Measurements from ENCODE around the gene CNTRL. TPM values are rescaled to one million over a fixed set of nuclear protein-coding genes. Genes with fewer than 3 reads are reported as not detected.

Gene CNTRL
- total RNA-seq, 1 donor from 2014 or later, result 20.3 TPM

DNA sequence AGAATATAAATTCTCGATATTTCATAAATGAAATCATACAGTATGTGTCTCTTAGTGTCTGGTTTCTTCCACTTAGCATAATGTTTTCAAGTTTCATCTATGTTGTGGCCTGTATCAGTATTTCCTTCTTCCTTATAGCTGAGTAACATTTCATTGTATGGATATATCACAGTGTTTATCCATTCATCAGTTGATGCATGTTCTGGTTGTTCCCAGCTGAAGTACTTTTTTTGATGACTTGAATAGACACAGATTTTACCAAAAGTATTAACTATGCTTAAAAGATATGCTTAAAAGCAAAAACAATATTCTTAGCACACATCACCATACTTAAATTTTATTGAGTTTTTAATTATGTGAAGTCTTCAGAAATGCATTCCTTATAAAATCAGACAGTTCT, 114.3 kb downstream of the CNTRL start:
- Histone ChIP-seq H3K4me1 (peaks cover 71% of the 10 kb centered on the region), H3K27me3 (no peaks in the 10 kb centered on the region), H3K27ac (no peak overlapping the region), H3K4me3 (no peak overlapping the region), H3K9me3 (no peaks in the 10 kb centered on the region), H3K36me3 (peaks cover 19% of the 10 kb centered on the region)
- ATAC-seq (no peak), DNase-seq (no peak)
- TF ChIP-seq, protein P1, sequence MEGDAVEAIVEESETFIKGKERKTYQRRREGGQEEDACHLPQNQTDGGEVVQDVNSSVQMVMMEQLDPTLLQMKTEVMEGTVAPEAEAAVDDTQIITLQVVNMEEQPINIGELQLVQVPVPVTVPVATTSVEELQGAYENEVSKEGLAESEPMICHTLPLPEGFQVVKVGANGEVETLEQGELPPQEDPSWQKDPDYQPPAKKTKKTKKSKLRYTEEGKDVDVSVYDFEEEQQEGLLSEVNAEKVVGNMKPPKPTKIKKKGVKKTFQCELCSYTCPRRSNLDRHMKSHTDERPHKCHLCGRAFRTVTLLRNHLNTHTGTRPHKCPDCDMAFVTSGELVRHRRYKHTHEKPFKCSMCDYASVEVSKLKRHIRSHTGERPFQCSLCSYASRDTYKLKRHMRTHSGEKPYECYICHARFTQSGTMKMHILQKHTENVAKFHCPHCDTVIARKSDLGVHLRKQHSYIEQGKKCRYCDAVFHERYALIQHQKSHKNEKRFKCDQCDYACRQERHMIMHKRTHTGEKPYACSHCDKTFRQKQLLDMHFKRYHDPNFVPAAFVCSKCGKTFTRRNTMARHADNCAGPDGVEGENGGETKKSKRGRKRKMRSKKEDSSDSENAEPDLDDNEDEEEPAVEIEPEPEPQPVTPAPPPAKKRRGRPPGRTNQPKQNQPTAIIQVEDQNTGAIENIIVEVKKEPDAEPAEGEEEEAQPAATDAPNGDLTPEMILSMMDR (IDR thresholded peaks at IDR 0.05), result no peak
- intact Hi-C loops (cut with DNase I), result no loop called here

DNA sequence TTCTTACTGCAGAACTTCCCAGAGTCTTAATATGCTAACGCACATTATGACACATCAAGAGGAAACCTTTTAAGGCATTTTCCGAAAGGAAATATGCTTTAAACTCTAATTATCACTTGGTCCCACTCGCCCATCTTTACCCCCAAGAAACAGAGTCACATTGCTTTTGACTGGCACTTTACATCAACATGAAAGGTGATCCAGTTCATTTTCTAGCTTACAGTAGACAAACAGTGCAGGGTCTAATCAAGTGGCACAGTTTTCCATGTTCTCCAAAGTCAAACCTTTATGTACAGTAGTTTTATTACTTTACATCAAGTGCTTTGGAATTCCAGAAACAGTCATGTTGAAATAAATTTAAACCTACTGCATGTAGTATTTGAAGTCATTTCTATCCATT, 114.9 kb downstream of the CNTRL start:
- Histone ChIP-seq H3K36me3 (peaks cover 19% of the 10 kb centered on the region), H3K27me3 (no peaks in the 10 kb centered on the region), H3K27ac (no peak overlapping the region), H3K9me3 (no peaks in the 10 kb centered on the region), H3K4me1 (peaks cover 74% of the 10 kb centered on the region), H3K4me3 (no peak overlapping the region)
- TF ChIP-seq, protein P1 (IDR thresholded peaks at IDR 0.05), result no peak
- intact Hi-C loops (cut with DNase I), result no loop called here
- DNase-seq (no peak), ATAC-seq (no peak)

DNA sequence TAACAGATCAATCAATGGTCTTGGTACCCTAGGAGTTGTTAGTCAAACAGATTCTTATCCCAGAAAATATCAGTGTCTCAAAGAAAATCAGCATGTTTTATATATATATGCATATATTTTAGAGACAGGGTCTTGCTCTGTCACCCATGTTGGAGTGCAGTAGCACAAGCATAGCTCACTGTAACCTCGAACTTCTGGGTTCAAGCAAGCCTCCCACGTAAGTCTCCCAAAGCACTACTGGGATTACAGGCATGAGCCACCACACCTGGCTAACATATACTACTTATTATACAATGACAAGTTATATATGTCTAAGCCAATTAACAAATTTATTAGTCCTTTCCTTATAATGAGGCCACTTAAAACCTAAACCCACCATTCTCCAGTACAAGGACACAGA, 116.5 kb downstream of the CNTRL start:
- Histone ChIP-seq H3K36me3 (peaks cover 14% of the 10 kb centered on the region), H3K9me3 (no peaks in the 10 kb centered on the region), H3K27ac (no peak overlapping the region), H3K4me3 (no peak overlapping the region), H3K27me3 (no peaks in the 10 kb centered on the region), H3K4me1 (peaks cover 81% of the 10 kb centered on the region)
- ATAC-seq, result no peak
- intact Hi-C loops (cut with DNase I), result no loop called here
- no peak for DNase-seq
- TF ChIP-seq, protein P1 (IDR thresholded peaks at IDR 0.05), result no peak

DNA sequence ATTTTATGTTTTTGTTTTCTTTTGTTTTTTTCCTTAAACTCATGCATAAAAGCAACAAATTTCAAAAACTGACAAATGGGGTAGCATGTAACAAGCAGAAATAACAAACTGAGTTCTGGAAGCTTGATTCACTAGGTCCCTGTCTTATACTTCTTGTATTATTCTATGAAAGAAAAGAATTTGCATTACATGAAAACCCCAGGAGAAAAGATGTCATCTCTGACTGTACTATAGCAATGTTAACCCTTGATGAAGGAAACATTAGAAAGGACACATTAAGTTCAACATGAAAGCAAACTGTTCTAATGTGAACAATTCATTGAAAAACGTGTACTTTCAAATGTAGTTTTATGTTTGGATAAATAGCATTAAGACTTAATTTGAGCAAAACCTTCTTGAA, 117.8 kb downstream of the CNTRL start:
- peaks cover 85% of the 10 kb centered on the region for H3K4me1 ChIP-seq
- intact Hi-C loops (cut with DNase I), result no loop called here
- TF ChIP-seq, protein P1 (IDR thresholded peaks at IDR 0.05), result no peak

DNA sequence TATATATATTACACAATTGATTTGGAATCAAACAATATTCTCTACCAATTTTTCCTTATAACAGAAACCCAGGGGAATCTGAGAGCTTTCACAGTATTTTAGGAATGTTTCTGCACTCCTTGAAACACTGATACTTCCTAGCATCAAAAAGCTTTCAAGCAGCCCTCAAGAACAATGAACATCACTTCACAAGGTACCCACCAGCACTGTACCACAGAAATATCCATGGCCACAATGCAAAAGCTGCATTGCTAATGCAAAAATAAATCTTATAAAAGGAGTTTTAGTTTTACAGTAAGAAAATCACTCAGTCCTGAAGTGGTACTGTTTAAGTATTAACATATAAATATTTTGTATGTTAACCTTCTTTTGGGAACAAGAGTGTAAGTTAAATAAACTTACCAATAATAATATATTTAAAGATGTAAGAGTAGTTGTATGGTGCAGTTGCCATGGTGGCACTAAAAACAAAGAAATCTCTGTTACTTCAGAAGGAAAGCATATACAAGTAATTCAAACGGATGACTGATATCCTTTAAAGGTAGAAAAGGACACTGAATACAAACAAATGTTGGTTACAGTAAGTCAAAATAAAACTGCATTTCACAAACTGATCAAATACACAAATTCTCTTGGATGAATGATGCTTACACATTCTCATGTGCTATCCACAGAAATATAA, 118.3 kb downstream of the CNTRL start:
- H3K4me3 ChIP-seq, result no peak overlapping the region
- ATAC-seq (no peak), DNase-seq (no peak)
- no peak overlapping the region for H3K27ac ChIP-seq
- intact Hi-C loops (cut with DNase I), result no loop called here
- no peaks in the 10 kb centered on the region for H3K9me3 ChIP-seq
- TF ChIP-seq, protein P1 (IDR thresholded peaks at IDR 0.05), result no peak
- H3K36me3 ChIP-seq, result peaks cover 9% of the 10 kb centered on the region
- peaks cover 87% of the 10 kb centered on the region for H3K4me1 ChIP-seq
- no peaks in the 10 kb centered on the region for H3K27me3 ChIP-seq

More for the DNA sequence above, 117.8 kb downstream of the CNTRL start:
- no peak for DNase-seq
- no peak overlapping the region for H3K4me3 ChIP-seq
- no peaks in the 10 kb centered on the region for H3K9me3 ChIP-seq
- ATAC-seq, result no peak
- H3K36me3 ChIP-seq, result peaks cover 9% of the 10 kb centered on the region
- H3K27me3 ChIP-seq, result no peaks in the 10 kb centered on the region
- H3K27ac ChIP-seq, result no peak overlapping the region

DNA sequence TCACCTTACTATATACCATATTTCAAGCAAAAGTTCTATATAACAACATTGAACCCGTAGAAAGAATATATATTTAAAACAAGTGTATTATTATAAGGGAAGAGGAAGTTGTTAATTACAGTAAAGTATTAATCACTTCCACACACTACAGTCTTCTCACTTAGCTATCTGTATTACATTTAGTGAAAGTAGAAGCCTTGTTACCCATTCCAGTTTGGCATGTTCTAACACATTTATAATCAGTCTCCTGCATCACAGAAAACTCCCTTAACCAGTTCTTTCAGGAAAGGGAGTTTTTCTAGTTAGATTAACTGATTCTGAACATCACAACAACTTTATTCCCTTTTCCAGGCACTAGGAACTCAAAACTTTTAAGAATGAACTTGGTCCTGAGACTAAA, 120.0 kb downstream of the CNTRL start:
- no peaks in the 10 kb centered on the region for H3K9me3 ChIP-seq
- H3K36me3 ChIP-seq, result no peaks in the 10 kb centered on the region
- H3K27ac ChIP-seq, result no peak overlapping the region
- TF ChIP-seq, protein P1 (IDR thresholded peaks at IDR 0.05), result no peak
- no peaks in the 10 kb centered on the region for H3K27me3 ChIP-seq
- intact Hi-C loops (cut with DNase I), result no loop called here
- H3K4me3 ChIP-seq, result no peak overlapping the region
- DNase-seq (no peak), ATAC-seq (no peak)
- peaks cover 95% of the 10 kb centered on the region for H3K4me1 ChIP-seq

All from upper lobe of right lung (tissue), 1 donor.